Stimulated activated CD8-positive, alpha-beta memory T cell treated with anti-CD3 and anti-CD28 coated beads, Interleukin-12 subunit alpha, Interleukin-12 subunit beta, amount 100 ng/mL, for 24 hours (primary cell): Measurements from ENCODE around the gene PRXL2B.
"Not testable (repeated sequence)": the region's sequence is repeated elsewhere in the genome, so short reads cannot be mapped to it uniquely, and the experiment has no call there.

Source experiments
- DNase-seq: peaks from one replicate; pipeline ENCODE4 v3.0.0-alpha.2; 2020; ENCODE audit errors: extremely low read depth

PRXL2B gene

DNA sequence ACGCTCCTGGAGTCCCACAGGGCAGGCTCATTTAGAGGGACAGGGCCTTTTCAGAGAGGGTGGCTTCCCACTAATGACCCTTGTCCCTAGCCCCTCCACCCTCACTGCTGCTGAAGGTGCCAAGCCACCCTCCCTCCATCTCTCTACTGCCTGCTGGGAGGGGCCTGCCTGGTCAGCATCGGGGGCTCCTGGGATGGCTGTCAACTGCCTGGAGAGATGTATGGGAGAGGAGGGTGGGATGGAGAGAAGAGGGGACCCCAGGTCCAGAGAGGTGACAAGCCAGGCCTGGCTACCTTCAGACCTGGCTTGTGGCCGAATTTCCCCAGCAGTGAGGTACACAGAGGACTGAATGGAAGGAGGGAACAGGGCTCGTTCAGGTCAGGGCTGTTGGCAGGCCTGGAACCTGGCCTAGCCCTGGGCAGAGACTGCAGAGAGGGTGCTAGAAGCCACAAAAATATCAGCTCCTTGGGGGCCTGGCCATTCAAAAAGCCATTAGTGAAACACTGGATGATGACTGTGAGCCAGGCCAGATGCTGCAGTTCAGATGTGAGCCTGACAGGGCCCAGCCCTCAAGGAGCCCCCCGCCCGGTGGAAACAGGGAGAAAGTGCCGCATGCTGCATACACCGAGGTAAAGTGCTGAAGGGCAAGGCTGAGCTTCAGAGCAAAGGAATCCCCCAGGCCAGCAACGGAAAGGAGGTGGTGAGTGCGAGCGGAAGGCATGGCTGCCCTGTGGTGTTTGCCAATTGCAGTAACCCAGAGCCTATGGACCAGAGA is 26.2 kb downstream of the PRXL2B start:
- no peak for DNase-seq

DNA sequence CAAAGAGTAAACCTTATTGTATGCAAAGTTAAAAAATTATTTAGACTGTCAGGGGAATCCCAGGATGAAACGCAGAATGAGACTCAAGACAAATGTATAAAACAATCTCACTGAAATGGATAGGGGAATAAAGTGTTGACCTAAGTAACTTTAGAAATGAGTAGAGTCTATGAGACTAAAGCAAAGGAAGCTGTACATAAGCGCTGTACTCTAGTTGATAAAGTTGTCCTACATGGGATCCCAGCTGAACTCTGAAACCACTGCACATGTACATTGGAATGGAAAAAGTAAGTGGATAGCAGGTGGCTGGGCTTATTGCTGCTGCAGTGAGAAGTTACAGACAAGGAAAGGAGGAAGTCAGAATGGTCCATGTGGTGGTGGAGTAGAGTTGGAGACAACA is 27.6 kb downstream of the PRXL2B start:
- no peak for DNase-seq

DNA sequence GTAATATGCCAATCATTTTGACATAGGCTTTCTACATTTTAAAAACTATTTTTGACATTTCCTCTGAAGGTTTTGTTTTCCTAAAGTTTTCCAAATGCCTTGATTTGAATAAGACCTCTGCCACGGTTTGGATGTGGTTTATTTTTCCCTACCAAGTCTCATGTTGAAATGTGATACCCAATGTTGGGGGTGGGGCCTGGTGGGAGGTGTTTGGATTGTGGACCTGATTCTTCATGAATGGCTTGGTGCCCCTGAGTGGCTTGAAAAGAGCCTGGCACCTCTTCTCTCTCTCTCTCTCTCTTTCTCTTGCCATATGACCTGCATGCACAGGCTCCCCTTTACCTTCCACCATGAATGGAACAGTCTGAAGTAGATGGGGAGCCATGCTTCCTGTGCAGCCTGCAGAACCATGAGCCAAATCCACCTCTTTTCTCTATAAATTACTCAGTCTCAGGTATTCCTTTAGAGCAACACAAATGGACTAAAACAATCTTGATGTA is 31.4 kb downstream of the PRXL2B start:
- no peak for DNase-seq

DNA sequence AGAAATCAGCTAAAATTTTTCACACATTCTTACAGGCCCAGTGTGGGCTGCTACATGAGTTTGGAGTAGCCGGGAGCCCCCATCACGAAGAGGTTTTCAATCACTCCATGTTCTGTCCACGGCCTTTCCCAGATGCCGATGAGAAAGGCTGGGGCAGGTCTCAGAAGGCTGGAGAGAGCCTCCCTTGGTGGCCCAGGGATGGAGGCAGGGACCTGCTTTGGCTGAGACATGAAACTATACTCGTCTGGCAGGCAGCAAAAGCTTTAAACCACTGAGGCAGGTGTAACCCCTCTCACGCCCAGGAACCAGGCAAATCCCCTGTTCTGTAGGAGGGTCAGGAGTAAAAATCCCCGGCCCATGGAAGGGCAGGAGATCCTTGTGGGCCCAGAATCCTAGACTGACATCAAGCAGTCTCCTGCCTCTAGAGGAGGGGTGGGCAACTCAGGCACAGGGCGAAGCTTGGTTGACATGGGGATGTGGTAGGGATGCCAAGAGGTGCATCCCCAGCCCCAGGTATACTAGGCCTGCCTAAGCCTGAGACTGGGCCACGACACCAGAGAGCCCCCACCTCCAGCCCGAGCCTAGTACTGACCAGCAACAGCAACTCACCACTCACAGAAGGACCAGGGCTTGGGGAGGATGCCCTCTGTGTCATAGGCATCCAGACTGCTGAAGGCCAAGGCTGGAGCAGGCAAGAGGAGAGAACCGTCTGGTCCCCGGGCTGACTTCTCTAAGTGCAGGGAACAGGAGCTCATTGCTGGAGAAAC is 37.2 kb downstream of the PRXL2B start:
- no peak for DNase-seq

DNA sequence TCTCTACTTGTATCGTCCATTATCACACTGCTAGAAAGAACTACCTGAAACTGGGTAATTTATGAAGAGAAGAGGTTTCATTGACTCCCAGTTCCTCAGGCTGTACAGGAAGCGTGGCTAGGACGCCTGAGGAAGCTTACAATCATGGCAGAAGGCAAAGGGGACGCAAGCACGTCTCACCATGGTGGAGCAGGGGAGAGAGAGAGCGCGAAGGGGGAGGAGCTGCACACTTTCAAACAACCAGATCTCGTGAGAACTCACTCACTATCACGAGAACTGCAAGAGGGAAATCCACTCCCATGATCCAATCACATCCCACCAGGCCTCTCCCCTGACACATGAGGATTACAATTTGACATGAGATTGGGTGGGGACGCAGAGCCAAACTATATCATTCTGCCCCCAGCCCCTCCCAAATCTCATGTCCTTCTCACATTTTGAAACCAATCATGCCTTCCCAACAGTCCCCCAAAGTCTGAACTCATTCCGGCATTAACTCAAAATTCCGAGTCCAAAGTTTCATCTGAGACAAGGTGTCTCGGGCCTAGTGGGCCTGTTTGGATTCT is 38.2 kb downstream of the PRXL2B start:
- no peak for DNase-seq

DNA sequence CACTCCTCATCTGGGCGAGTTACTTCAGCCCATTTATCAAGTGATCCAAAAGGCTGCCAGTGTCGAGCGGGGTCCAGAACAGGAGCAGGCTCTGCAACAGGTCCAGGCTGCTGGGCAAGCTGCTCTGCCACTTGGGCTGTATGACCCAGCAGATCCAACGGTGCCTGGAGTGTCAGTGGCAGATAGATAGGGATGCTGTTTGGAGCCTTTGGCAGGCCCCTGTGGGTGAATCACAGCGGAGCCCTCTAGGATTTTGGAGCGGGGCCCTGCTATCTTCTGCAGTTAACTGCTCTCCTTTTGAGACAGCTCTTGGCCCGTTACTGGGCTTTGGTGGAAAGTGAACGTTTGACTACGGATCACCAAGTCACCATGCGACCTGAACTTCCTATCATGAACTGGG is 38.7 kb downstream of the PRXL2B start:
- no peak for DNase-seq

DNA sequence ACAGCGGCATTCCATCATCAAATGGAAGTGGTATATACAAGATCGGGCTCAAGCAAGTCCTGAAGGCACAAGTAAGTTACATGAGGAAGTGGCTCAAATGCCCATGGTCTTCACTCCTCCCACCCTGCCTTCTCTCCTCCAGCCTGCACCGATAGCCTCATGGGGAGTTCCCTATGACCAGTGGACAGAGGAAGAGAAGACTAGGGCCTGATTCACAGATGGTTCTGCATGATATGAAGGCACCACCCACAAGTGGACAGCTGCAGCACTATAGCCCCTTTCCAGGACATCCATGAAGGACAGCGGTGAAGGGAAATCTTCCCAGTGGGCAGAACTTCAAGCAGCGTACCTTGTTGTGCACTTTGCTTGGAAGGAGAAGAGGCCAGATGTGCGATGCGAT is 39.2 kb downstream of the PRXL2B start:
- not testable (repeated sequence) for DNase-seq

DNA sequence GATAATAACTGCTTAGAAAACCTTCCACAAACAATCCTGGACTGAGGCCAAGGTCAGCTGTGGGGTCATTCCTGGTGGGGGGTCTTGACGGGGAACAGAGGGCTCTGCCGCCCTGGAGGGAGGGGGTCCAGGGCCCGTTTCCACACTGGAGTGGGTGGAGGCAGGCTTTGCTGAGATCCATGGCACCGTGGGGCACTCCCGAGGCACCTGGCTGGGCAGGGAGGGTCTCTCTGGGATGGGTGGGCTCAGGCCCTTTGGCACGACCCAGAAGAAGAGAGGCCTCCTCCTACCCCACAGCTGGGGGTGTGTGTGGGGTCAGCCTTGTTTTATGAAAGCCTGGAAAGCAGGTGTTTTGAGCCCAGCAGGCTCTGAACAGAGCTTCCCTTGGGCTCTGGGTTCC is 41.2 kb downstream of the PRXL2B start:
- DNase-seq, result no peak

DNA sequence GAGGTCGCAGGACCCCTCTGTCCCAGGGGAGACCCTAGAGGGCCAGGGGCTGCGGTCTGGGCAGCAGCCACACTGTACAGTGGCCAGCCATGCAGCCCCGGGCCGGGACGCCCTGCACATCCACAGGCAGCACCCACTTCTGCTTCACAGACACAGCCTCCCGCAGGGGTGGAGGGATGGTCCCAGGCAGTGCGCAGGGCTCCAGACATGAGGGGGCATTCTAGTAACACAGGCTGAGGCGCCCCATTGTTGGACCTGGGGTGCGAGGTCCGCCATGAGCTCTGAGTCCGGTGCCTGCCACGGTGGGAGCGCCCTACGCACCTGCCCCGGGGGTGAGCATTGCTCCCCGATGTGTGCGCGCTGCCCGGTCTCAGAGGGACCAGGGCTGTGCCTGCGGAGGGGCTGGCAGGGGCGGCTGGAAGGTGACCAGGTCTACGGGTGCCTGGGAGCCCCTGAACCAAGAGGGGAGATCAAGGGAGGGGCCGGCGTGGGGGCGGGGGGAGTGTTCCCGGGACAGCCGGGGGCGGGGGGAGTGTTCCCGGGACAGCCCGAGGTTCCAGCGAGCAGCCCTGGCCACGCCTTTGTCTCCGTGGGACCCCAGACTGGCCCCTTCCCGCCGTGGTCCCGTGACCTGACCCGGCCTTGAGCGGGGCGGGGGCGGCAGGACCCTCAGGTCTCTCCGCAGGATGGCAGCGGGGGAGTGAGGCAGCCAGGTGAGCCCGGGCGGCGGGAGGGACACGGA is 41.8 kb downstream of the PRXL2B start:
- no peak for DNase-seq

DNA sequence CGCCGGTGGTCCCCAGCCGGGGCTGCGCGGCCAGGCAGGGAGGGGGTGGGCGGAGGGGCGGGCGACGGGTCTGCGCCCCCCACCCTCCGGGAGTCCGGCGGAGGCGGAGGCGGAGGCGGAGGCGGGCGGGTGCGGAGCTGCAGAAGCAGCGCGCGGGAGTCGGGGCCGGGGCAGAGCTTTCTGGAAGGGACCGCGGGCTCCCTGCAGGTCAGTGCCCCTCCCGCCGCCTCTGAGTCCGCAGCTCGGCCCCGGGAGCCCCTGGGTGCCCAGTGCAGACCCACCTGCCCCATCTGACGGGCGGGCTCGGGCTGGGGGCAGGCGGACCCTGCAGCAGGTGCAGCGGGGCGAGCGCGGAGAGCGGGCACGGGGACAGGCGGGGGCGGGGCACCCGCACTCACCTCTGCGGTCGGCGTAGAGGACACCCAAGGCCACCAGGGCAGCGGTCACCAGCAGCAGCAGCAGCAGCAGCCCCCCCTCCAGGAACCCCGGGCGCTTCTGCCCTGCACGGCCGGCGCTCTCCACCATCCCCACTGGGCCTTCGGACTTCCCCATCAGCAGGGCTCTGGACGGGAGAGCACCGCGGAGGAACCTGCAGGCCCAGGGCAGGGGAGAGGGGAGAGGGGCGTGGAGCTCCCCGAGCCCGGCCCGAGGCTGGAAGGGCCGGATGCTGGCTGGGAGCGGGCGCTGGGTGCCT is 42.5 kb downstream of the PRXL2B start:
- no peak for DNase-seq

DNA sequence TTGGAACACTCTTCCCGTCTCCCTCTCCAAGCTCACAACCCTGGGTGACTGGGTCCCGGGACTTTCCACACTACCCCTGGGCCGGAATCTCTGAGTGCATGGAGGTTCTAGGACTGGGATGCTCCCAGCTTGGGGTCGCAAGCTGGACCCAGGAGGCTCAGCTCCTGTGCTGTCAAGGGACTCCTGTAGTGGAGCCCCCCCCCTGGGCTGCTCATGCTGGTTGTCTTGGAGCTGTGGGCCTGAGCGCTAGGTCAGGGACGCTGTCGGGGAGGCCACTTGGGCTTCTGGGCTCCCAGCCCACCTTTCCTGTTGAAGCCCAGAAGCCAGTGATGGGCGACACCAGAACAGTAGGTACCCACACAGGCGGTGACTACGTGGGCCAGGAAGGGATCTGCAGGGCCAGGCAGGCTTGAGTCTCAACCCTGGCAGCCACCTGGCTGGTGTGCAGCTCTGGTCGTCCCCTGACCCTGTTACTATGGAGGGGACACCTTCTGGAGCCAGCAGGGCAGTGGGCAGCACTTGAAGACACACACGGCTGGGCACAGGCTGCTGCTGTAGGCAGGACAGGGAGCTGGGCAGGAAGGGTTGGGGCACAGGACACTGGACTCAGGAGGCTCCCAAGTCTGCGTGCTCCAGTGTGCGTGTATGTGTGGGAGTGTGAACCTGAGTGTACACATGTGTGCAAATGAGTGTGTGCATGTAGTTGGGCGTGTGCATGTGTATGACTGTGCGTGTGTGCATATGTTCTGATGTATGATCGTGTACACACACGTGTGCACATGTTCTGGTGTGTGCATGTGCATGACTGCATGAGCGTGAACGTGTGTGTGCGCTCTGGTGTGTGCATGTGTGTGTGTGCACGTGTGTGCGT is 43.3 kb downstream of the PRXL2B start:
- no peak for DNase-seq

DNA sequence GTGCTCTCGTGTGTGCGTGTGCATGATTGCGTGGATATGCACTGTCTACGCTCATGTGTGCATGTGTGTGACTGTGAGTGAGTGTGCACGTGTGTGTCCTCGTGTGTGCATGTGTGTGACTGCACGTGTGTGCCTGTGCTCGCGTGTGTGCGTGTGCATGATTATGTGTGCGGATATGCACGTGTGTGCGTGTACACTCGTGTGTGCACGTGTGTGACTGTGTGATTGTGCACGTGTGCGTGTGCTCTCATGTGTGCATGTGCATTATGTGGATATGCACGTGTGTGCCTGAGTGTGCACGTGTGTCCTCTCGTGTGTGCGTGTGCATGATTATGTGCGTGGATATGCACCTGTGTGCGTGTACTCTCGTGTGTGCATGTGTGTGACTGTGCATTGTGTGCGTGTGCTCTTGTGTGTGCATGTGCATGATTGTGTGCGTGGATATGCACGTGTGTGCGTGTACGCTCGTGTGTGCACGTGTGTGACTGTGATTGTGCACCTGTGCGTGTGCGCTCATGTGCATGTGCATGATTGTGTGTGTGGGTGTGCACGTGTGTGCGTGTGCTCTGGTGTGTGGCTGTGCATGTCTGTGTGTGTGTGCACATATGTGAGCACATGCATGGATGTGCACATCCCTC is 44.0 kb downstream of the PRXL2B start:
- DNase-seq, result no peak

DNA sequence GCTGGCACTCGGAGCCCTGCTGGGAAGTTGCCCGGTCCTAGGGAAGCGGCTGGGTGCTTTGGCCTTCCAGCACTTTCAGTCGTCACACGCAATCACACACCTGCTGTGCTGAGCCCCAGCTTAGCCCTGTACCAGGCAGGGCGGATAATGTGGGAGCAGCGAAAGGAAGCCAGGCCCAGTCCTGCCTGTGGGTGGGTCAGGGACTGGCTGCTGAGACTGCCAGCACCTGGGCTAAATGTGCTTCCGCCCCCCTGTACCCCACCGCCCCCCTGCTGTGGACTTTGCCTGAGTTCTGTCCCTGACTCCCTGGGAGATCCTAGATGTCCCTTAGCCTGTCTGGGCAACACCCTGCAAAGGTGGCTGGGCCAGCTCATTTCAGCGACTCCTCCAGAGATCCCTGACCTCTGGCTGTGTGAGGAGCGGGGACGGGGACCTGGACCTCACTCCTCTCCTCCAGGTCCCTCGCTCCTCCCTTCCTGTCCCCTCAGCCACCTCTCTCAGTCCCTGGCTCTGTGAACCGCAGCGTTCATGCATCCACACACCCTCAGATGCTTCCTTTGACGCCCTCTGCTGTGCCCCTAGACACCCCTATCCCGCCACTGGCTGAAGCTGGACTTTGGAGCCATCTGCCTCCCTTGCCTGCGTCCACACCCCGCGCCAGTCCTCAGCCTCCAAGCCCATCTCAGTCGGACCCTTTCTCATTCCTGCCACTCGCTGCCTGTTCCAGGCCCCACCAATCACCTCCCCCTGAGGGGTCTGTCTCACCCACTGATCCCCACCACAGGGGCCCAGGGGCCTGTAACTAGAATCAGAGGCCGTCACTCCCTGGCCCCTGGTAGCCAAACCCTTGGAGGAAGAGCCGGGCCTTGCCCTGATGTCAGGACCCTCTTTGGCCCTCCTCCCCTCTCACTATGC is 44.8 kb downstream of the PRXL2B start:
- no peak for DNase-seq

DNA sequence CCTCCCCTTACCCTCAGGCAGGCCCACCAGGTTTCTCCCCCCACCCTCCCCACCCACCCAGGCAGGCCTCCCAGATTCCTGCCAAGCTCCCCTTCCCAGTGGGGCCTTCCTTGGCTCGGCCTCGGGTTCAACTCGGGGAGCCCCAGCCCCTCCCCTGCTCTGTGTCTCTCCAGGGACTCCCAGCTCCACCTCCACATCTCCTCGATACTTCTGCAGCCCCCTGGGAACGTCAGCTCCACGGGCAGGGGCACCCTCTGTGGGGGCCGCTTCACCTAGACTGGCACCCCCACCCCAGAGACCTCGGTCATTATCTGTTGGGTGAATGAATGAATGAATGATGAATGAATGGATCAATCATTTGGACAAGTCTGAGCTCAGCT is 45.5 kb downstream of the PRXL2B start:
- DNase-seq, result no peak

DNA sequence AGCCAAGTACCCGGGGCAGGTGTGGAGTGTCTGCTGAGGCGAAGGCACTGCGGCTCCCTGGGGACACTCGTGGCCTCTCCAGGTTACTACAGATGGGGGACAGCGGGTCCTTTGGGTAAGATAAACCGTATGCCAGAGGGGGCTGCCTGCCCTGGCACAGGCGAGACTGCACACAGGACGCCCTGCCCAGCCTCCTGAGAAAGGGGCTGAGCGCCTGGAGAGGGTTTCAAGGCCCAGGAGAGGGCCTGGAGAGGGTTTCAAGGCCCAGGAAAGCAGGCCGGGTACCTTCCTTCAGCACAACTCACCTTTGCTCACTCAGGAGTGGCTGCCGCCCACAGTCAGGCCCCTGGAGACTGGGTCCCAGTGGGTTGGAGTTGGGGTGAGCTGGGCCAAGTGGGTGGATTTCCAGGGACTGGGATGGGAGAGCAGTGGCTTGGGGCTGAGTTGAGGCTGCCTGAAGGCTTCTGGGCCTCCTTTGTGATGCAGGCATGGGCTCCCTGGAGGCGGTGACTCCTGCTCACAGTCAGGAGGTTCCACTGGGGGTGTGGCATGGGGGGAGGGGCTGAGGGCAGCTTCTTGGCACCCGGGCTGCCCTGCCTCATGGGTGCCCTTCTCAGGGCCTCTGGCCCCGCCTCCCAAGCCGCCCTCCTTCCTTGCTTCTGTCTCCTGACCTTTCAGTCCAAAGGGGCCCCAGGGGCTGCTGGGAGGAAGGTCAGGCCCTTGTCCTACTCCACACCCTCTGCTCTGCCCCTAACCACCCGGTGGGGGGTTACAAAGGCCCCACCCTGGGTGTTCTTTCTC is 46.2 kb downstream of the PRXL2B start, which contains the start of gene MMEL1:
Gene MMEL1 (minus strand): TSS at position 456 of the 801 bp plus-strand sequence. CDS start 3,532 bp downstream, outside the sequence.
- DNase-seq, result no peak

DNA sequence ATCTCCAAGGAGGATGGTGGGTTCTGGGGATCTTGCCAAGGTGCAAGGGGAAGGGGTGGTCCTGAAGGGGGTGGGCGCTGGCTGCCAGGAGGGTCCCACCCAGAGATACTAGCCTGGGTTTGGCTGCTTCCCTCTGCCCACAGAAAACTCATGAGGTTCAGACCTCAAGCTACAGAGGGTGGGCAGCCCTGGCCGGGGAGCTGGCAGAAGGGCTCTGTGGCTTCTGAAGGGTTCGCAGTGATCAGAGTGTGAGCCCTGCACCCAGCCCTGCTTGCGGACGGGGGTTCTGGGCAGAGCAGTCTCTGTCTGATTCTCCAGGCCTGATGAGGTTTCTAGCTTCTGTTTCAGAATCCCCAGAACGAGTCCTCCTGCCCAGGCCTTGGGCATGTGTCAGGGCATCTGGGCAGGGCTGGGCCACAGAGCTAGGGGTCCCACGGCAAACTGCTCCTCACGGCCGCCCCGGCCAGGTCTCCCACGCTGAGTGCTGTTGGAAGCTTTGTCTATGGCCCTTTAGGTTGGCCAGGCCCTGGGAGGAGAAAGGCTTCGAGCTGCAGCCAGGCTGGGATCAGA is 46.9 kb downstream of the PRXL2B start:
- no peak for DNase-seq

DNA sequence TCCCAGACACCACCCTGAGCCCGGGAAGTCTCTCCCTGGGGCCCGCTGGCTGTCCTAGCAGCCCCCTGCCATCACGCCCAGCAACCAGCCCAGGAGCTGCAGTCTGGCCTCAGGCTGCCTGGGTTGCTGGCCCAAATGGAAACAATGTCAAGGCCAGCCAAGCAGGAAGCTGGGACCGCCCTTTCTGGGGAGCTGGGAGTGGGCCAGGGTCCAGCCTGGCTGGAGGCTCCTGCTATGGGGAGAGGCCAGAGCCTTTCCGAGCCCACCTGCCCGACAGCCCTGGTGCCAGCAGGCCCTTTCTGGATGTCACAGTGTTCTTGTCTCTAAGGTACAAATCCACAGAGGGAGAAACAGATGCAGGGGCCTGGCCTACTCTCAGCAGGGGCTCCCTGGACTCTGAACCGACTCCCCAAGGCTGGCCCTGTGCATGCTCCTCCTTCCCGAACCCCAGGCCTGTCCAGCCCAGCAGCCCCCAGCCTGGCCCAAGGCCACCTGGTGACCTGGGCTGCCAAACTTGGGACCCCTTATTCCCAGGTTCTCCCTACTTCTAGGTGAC is 47.4 kb downstream of the PRXL2B start:
- no peak for DNase-seq
